SK-N-SH (cell line): ENCODE measurements around the gene CPVL. TPM values are rescaled to one million over a fixed set of nuclear protein-coding genes. Genes with fewer than 3 reads are reported as not detected.

Experiments
- CTCF ChIA-PET: fragments of 300-600, 350-600 bp; formaldehyde crosslinking; extraction: SDS; loops from one replicate; lab custom pipeline; 2021; lab: Yijun Ruan, JAX
- POLR2A ChIA-PET: fragments of 350-600 bp; sonication (Branson Sonifier 250); formaldehyde crosslinking; extraction: SDS; loops from one replicate; lab custom pipeline; 2020; ENCODE audit warnings: antibody characterized with exemption, inconsistent platforms; lab: Yijun Ruan, JAX
- DNase-seq: peaks from one replicate; pipeline ENCODE4 v3.0.0; 2012
- H2AFZ ChIP-seq: fragments of 200-600 bp; sonication (generic); 2 replicates; pipeline ENCODE4 v1.8.1; 2016; ENCODE audit warnings: antibody characterized with exemption, mild to moderate bottlenecking, low read depth
- H3F3A ChIP-seq: fragments of 200-600 bp; sonication (generic); replicated peaks from 2 replicates; pipeline ENCODE3; 2016; ENCODE audit warnings: antibody characterized with exemption, mild to moderate bottlenecking; ENCODE audit not compliant: insufficient read depth
- H3K27ac ChIP-seq, 2 experiments: fragments of 200-500 bp in 1 of 2; fragments of 200-600 bp in 1 of 2; sonication (Bioruptor generic) in 1 of 2; sonication (generic), shearing (Covaris generic) in 1 of 2; 2 replicates each; pipeline versions ENCODE4 v1.5.1 to v1.6.1; 2014 to 2016; ENCODE audit warnings: low read depth in 2 of 2, inconsistent platforms in 1 of 2, low read length in 1 of 2, mild to moderate bottlenecking in 1 of 2, mixed read lengths in 1 of 2
- H3K27me3 ChIP-seq: fragments of 200-600 bp; sonication (generic), shearing (Covaris generic); 2 replicates; pipeline ENCODE4 v1.6.1; 2016; ENCODE audit warnings: mixed run types; ENCODE audit not compliant: insufficient read depth
- H3K36me3 ChIP-seq, 2 experiments: fragments of 200-500 bp in 1 of 2; fragments of 200-600 bp in 1 of 2; sonication (Bioruptor generic) in 1 of 2; sonication (generic) in 1 of 2; replicated peaks in 1 of 2; 2 replicates each; pipeline versions ENCODE3 to v1.5.1; 2014 to 2016; ENCODE audit warnings: low read length in 1 of 2, mild to moderate bottlenecking in 1 of 2; ENCODE audit not compliant: insufficient read depth in 2 of 2, control insufficient read depth in 1 of 2
- H3K4me1 ChIP-seq, 2 experiments: fragments of 200-500 bp in 1 of 2; fragments of 200-600 bp in 1 of 2; sonication (Bioruptor generic) in 1 of 2; sonication (generic), shearing (Covaris generic) in 1 of 2; 2 replicates each; pipeline versions ENCODE4 v1.5.1 to v1.6.1; 2014 to 2016; ENCODE audit warnings: low read depth in 1 of 2, low read length in 1 of 2, mixed run types in 1 of 2; ENCODE audit not compliant: insufficient read depth in 2 of 2, control insufficient read depth in 1 of 2
- H3K4me2 ChIP-seq: fragments of 200-600 bp; sonication (generic), shearing (Covaris generic); 2 replicates; pipeline ENCODE4 v1.6.1; 2017; ENCODE audit warnings: mixed run types
- H3K4me3 ChIP-seq, 2 experiments: fragments of 200-500 bp in 1 of 2; fragments of 200-600 bp in 1 of 2; sonication (Bioruptor generic) in 1 of 2; sonication (generic), shearing (Covaris generic) in 1 of 2; 2 replicates each; pipeline versions ENCODE4 v1.5.1 to v1.8.1; 2014 to 2016; ENCODE audit warnings: low read depth in 2 of 2, inconsistent platforms in 1 of 2, low read length in 1 of 2, mild to moderate bottlenecking in 1 of 2, mixed read lengths in 1 of 2, moderate library complexity in 1 of 2
- H3K79me2 ChIP-seq: fragments of 200-600 bp; sonication (generic); 2 replicates; pipeline ENCODE4 v1.8.1; 2017; ENCODE audit warnings: mild to moderate bottlenecking; ENCODE audit not compliant: insufficient read depth
- H3K9ac ChIP-seq: fragments of 200-600 bp; sonication (generic); 2 replicates; pipeline ENCODE4 v1.6.1; 2017; ENCODE audit warnings: mixed run types
- H3K9me2 ChIP-seq: fragments of 200-600 bp; sonication (generic); 2 replicates; pipeline ENCODE4 v1.6.1; 2017; ENCODE audit warnings: mixed run types
- H3K9me3 ChIP-seq: fragments of 200-600 bp; sonication (generic); 2 replicates; pipeline ENCODE4 v1.6.1; 2017; ENCODE audit warnings: mixed run types, mild to moderate bottlenecking, moderate library complexity
- H4K20me1 ChIP-seq: fragments of 200-600 bp; sonication (generic); 2 replicates; pipeline ENCODE4 v1.6.1; 2017; ENCODE audit warnings: mild to moderate bottlenecking, mixed run types; ENCODE audit not compliant: insufficient read depth
- CHD2 ChIP-seq: fragments of 150-350 bp; IDR thresholded peaks from 2 replicates; pipeline ENCODE4 v1.6.1; 2018; ENCODE audit warnings: low read length; ENCODE audit not compliant: partially characterized antibody
- EP300 ChIP-seq, 2 experiments: IDR thresholded peaks; 2 replicates each; pipeline versions ENCODE4 v1.4.0 to v1.6.1; 2012; ENCODE audit warnings: borderline replicate concordance in 1 of 2, low read depth in 1 of 2, low read length in 1 of 2
- FOXM1 ChIP-seq: IDR thresholded peaks from 2 replicates; pipeline ENCODE4 v1.4.0; 2012; ENCODE audit warnings: low read depth, mild to moderate bottlenecking
- GATA2 ChIP-seq: sonication (generic); formaldehyde crosslinking; IDR thresholded peaks from 2 replicates; pipeline ENCODE4 v1.5.0; 2020; ENCODE audit warnings: mild to moderate bottlenecking, missing genetic modification reagents
- MEF2A ChIP-seq: IDR thresholded peaks from 2 replicates; pipeline ENCODE4 v1.4.0; 2012; ENCODE audit warnings: low read depth, borderline replicate concordance
- MXI1 ChIP-seq: IDR thresholded peaks from 2 replicates; pipeline ENCODE4 v1.6.1; 2012; ENCODE audit warnings: mild to moderate bottlenecking, low read depth, low read length, improper control_type of control experiment
- POLR2AphosphoS5 ChIP-seq: IDR thresholded peaks from 2 replicates; pipeline ENCODE4 v1.6.1; 2012; ENCODE audit warnings: low read depth, low read length
- RAD21 ChIP-seq: IDR thresholded peaks from 2 replicates; pipeline ENCODE4 v1.6.1; 2012; ENCODE audit warnings: mild to moderate bottlenecking, low read length
- RCOR1 ChIP-seq: fragments of 150-350 bp; IDR thresholded peaks from 2 replicates; pipeline ENCODE4 v1.6.1; 2017; ENCODE audit warnings: antibody characterized with exemption, low read length
- SIN3A ChIP-seq: IDR thresholded peaks from 2 replicates; pipeline ENCODE4 v1.6.1; 2012; ENCODE audit warnings: low read depth, mild to moderate bottlenecking, low read length, moderate library complexity, borderline replicate concordance
- TAF1 ChIP-seq: IDR thresholded peaks from 2 replicates; pipeline ENCODE4 v1.6.1; 2012; ENCODE audit warnings: low read depth, mild to moderate bottlenecking, low read length, moderate library complexity, borderline replicate concordance
- TEAD4 ChIP-seq: IDR thresholded peaks from 2 replicates; pipeline ENCODE4 v1.4.0; 2012; ENCODE audit warnings: mild to moderate bottlenecking, borderline replicate concordance; ENCODE audit not compliant: insufficient read depth
- YY1 ChIP-seq: IDR thresholded peaks from 2 replicates; pipeline ENCODE4 v1.4.0; 2012; ENCODE audit warnings: low read depth, mild to moderate bottlenecking
- WGBS: methylation state at CpG from one replicate; pipeline ENCODE4 v1.1.6; 2017; ENCODE audit warnings: low lambda C conversion rate; 5-methylcytosine and 5-hydroxymethylcytosine counted together
- polyA plus RNA-seq, 3 experiments: library from polyadenylated mRNA; depleted of rRNA; stranded (reverse); fragments of >200 nt; gene quantifications; 2 replicates each; pipeline ENCODE4 v1.2.3, GENCODE V29; 2012
- TF ChIP-seq, protein P1 (sequence below): IDR thresholded peaks from 2 replicates; pipeline ENCODE4 v1.4.0; 2012; ENCODE audit warnings: low read depth, borderline replicate concordance
- TF ChIP-seq, protein P2 (sequence below): IDR thresholded peaks from 2 replicates; pipeline ENCODE4 v1.6.1; 2012; ENCODE audit warnings: mild to moderate bottlenecking, low read depth, low read length, moderate library complexity
- TF ChIP-seq, protein P3 (sequence below): IDR thresholded peaks from 2 replicates; pipeline ENCODE4 v1.4.0; 2012; ENCODE audit warnings: low read depth

Gene CPVL
- polyA plus RNA-seq, 1 of the 3 experiments (the other 2 are of a cell fraction), result not detected

- 80% methylated on average over 4 of the region's 4 CpGs for whole genome bisulfite sequencing
- Histone ChIP-seq H3K27ac (no peak overlapping the region), H3K4me3 (no peak overlapping the region), H3K9me2 (no peaks in the 10 kb centered on the region), H3K4me1 (peaks cover 0 to 4% of the 10 kb centered on the region in 2 experiments; a peak in 1 of 4 replicates), H3K36me3 (no peaks in the 10 kb centered on the region), H3K27me3 (no peaks in the 10 kb centered on the region), H3K9ac (no peak overlapping the region), H3K79me2 (no peaks in the 10 kb centered on the region), H3K4me2 (no peak overlapping the region), H4K20me1 (no peaks in the 10 kb centered on the region), H3K9me3 (no peaks in the 10 kb centered on the region), H3F3A (peaks cover 7% of the 10 kb centered on the region), H2AFZ (no peak overlapping the region)
- ChIA-PET CTCF (interaction anchor here (0.6 to 1.2 kb wide), 4 partner anchors 14 to 109 kb away, joined by 3 to 5 read pairs (median 4); no protein-coding TSS in a partner anchor), POLR2A (no interaction called here)
- TF ChIP-seq, protein P1, sequence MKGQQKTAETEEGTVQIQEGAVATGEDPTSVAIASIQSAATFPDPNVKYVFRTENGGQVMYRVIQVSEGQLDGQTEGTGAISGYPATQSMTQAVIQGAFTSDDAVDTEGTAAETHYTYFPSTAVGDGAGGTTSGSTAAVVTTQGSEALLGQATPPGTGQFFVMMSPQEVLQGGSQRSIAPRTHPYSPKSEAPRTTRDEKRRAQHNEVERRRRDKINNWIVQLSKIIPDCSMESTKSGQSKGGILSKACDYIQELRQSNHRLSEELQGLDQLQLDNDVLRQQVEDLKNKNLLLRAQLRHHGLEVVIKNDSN, result no peak
- TF ChIP-seq TAF1, result no peak
- TF ChIP-seq CHD2, result no peak
- no peak for TF ChIP-seq MEF2A
- no peak for TF ChIP-seq MXI1
- no peak for TF ChIP-seq FOXM1
- TF ChIP-seq RAD21, result no peak
- TF ChIP-seq EP300 (IDR thresholded peaks at IDR 0.05; ENCODE audit: borderline replicate concordance in 1 of 2, low read depth in 1 of 2, low read length in 1 of 2), result no peak
- TF ChIP-seq POLR2AphosphoS5, result no peak
- TF ChIP-seq TEAD4, result no peak
- no peak for TF ChIP-seq SIN3A
- TF ChIP-seq GATA2 (CRISPR knock-in tag), result no peak
- TF ChIP-seq, protein P2, sequence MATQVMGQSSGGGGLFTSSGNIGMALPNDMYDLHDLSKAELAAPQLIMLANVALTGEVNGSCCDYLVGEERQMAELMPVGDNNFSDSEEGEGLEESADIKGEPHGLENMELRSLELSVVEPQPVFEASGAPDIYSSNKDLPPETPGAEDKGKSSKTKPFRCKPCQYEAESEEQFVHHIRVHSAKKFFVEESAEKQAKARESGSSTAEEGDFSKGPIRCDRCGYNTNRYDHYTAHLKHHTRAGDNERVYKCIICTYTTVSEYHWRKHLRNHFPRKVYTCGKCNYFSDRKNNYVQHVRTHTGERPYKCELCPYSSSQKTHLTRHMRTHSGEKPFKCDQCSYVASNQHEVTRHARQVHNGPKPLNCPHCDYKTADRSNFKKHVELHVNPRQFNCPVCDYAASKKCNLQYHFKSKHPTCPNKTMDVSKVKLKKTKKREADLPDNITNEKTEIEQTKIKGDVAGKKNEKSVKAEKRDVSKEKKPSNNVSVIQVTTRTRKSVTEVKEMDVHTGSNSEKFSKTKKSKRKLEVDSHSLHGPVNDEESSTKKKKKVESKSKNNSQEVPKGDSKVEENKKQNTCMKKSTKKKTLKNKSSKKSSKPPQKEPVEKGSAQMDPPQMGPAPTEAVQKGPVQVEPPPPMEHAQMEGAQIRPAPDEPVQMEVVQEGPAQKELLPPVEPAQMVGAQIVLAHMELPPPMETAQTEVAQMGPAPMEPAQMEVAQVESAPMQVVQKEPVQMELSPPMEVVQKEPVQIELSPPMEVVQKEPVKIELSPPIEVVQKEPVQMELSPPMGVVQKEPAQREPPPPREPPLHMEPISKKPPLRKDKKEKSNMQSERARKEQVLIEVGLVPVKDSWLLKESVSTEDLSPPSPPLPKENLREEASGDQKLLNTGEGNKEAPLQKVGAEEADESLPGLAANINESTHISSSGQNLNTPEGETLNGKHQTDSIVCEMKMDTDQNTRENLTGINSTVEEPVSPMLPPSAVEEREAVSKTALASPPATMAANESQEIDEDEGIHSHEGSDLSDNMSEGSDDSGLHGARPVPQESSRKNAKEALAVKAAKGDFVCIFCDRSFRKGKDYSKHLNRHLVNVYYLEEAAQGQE, result no peak
- TF ChIP-seq, protein P3, sequence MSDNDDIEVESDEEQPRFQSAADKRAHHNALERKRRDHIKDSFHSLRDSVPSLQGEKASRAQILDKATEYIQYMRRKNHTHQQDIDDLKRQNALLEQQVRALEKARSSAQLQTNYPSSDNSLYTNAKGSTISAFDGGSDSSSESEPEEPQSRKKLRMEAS, result no peak
- TF ChIP-seq YY1, result no peak
- TF ChIP-seq RCOR1, result no peak
- DNase-seq, result no peak
These were observed 114.2 kb downstream of the CPVL start for GRCh38 chr7:29032146-29032545.
